Stimulated activated naive CD8-positive, alpha-beta T cell treated with anti-CD3 and anti-CD28 coated beads, Interleukin-15, Interleukin-2, amounts not matched to agents 100 ng/mL and 50 ng/mL, for 24 hours (primary cell): ENCODE results near the gene FYN.

ENCODE experiments used
- H3K27ac Mint-ChIP-seq: one replicate; pipeline ENCODE4 v1.8.0; 2021; ENCODE audit warnings: mild to moderate bottlenecking, mixed read lengths
- H3K27me3 Mint-ChIP-seq: one replicate; pipeline ENCODE4 v1.8.0; 2021; ENCODE audit warnings: mixed read lengths
- H3K36me3 Mint-ChIP-seq: one replicate; pipeline ENCODE4 v1.8.0; 2021; ENCODE audit warnings: low read depth, mixed read lengths
- H3K4me1 Mint-ChIP-seq: one replicate; pipeline ENCODE4 v1.8.0; 2021; ENCODE audit warnings: low read depth, mixed read lengths
- H3K4me3 Mint-ChIP-seq: one replicate; pipeline ENCODE4 v1.8.0; 2021; ENCODE audit warnings: mild to moderate bottlenecking, mixed read lengths
- H3K9me3 Mint-ChIP-seq: one replicate; pipeline ENCODE4 v1.8.0; 2021; ENCODE audit warnings: mixed read lengths

FYN gene

GRCh38 chr6:111870051-111870741 is 3.1 kb downstream of the FYN start:
- H3K27ac Mint-ChIP-seq = peak overlapping the region; percentile 98
- H3K4me3 Mint-ChIP-seq = peak overlapping the region; percentile 84
- no peaks in the 10 kb centered on the region for H3K27me3 Mint-ChIP-seq
- H3K9me3 Mint-ChIP-seq = no peaks in the 10 kb centered on the region
- peaks cover 73% of the 10 kb centered on the region for H3K4me1 Mint-ChIP-seq
- peaks cover 63% of the 10 kb centered on the region for H3K36me3 Mint-ChIP-seq

GRCh38 chr6:111866857-111867256 is 6.4 kb downstream of the FYN start:
- Mint-ChIP-seq H3K4me1 (peaks cover 92% of the 10 kb centered on the region), H3K4me3 (peak overlapping the region; percentile 84), H3K36me3 (peaks cover 81% of the 10 kb centered on the region), H3K27me3 (no peaks in the 10 kb centered on the region), H3K27ac (peak overlapping the region; percentile 98), H3K9me3 (no peaks in the 10 kb centered on the region)

GRCh38 chr6:111865909-111866546 is 7.2 kb downstream of the FYN start:
- Mint-ChIP-seq H3K27ac (peak overlapping the region; percentile 98), H3K27me3 (no peaks in the 10 kb centered on the region), H3K4me1 (peaks cover 98% of the 10 kb centered on the region), H3K9me3 (no peaks in the 10 kb centered on the region), H3K4me3 (peak overlapping the region; percentile 84), H3K36me3 (peaks cover 81% of the 10 kb centered on the region)

GRCh38 chr6:111865049-111865585 is 8.1 kb downstream of the FYN start:
- no peaks in the 10 kb centered on the region for H3K27me3 Mint-ChIP-seq
- H3K9me3 Mint-ChIP-seq = no peaks in the 10 kb centered on the region
- H3K4me3 Mint-ChIP-seq = peak overlapping the region; percentile 84
- peaks cover 100% of the 10 kb centered on the region for H3K4me1 Mint-ChIP-seq
- peak overlapping the region; percentile 98 for H3K27ac Mint-ChIP-seq
- peaks cover 80% of the 10 kb centered on the region for H3K36me3 Mint-ChIP-seq

GRCh38 chr6:111864138-111865048 is 8.9 kb downstream of the FYN start:
- no peaks in the 10 kb centered on the region for H3K27me3 Mint-ChIP-seq
- H3K36me3 Mint-ChIP-seq = peaks cover 80% of the 10 kb centered on the region
- H3K27ac Mint-ChIP-seq = peak overlapping the region; percentile 98
- H3K9me3 Mint-ChIP-seq = no peaks in the 10 kb centered on the region
- H3K4me1 Mint-ChIP-seq = peaks cover 100% of the 10 kb centered on the region
- peak overlapping the region; percentile 84 for H3K4me3 Mint-ChIP-seq

GRCh38 chr6:111862741-111863140 is 10.5 kb downstream of the FYN start:
- no peaks in the 10 kb centered on the region for H3K27me3 Mint-ChIP-seq
- no peaks in the 10 kb centered on the region for H3K9me3 Mint-ChIP-seq
- peaks cover 100% of the 10 kb centered on the region for H3K4me1 Mint-ChIP-seq
- H3K4me3 Mint-ChIP-seq = peak overlapping the region; percentile 84
- peak overlapping the region; percentile 98 for H3K27ac Mint-ChIP-seq
- peaks cover 70% of the 10 kb centered on the region for H3K36me3 Mint-ChIP-seq

- Mint-ChIP-seq H3K36me3 (peaks cover 66% of the 10 kb centered on the region), H3K27ac (peak overlapping the region; percentile 98), H3K4me3 (peak overlapping the region; percentile 37)
These were observed 10.9 kb downstream of the FYN start for GRCh38 chr6:111862314-111862713.

GRCh38 chr6:111861431-111861885 is 11.8 kb downstream of the FYN start:
- Mint-ChIP-seq H3K36me3 (peaks cover 65% of the 10 kb centered on the region), H3K27me3 (no peaks in the 10 kb centered on the region), H3K4me3 (peak overlapping the region; percentile 27), H3K9me3 (no peaks in the 10 kb centered on the region), H3K4me1 (peaks cover 100% of the 10 kb centered on the region), H3K27ac (peak overlapping the region; percentile 98)

More at GRCh38 chr6:111862314-111862713, 10.9 kb downstream of the FYN start:
- no peaks in the 10 kb centered on the region for H3K27me3 Mint-ChIP-seq
- H3K9me3 Mint-ChIP-seq = no peaks in the 10 kb centered on the region
- H3K4me1 Mint-ChIP-seq = peaks cover 100% of the 10 kb centered on the region

GRCh38 chr6:111858347-111858746 is 14.9 kb downstream of the FYN start:
- Mint-ChIP-seq H3K27ac (peak overlapping the region; percentile 77), H3K36me3 (peaks cover 66% of the 10 kb centered on the region), H3K9me3 (no peaks in the 10 kb centered on the region), H3K4me1 (peaks cover 97% of the 10 kb centered on the region), H3K27me3 (no peaks in the 10 kb centered on the region), H3K4me3 (peak overlapping the region; percentile 24)

GRCh38 chr6:111857674-111858337 is 15.4 kb downstream of the FYN start:
- peaks cover 70% of the 10 kb centered on the region for H3K36me3 Mint-ChIP-seq
- H3K9me3 Mint-ChIP-seq = no peaks in the 10 kb centered on the region
- H3K4me3 Mint-ChIP-seq = peak overlapping the region; percentile 24
- H3K4me1 Mint-ChIP-seq = peaks cover 97% of the 10 kb centered on the region
- H3K27me3 Mint-ChIP-seq = no peaks in the 10 kb centered on the region
- peak overlapping the region; percentile 77 for H3K27ac Mint-ChIP-seq

- Mint-ChIP-seq H3K36me3 (peaks cover 75% of the 10 kb centered on the region), H3K27me3 (no peaks in the 10 kb centered on the region), H3K4me3 (no peak overlapping the region), H3K4me1 (peaks cover 97% of the 10 kb centered on the region), H3K27ac (peak overlapping the region; percentile 5), H3K9me3 (no peaks in the 10 kb centered on the region)
These were observed 17.5 kb downstream of the FYN start for GRCh38 chr6:111855753-111856152.

GRCh38 chr6:111854683-111855082 is 18.6 kb downstream of the FYN start:
- Mint-ChIP-seq H3K27ac (peak overlapping the region; percentile 59), H3K9me3 (no peaks in the 10 kb centered on the region), H3K4me1 (peaks cover 97% of the 10 kb centered on the region), H3K4me3 (no peak overlapping the region), H3K36me3 (peaks cover 75% of the 10 kb centered on the region), H3K27me3 (no peaks in the 10 kb centered on the region)

GRCh38 chr6:111852725-111853124 is 20.5 kb downstream of the FYN start:
- Mint-ChIP-seq H3K27me3 (no peaks in the 10 kb centered on the region), H3K4me3 (peak overlapping the region; percentile 4), H3K9me3 (no peaks in the 10 kb centered on the region), H3K36me3 (peaks cover 72% of the 10 kb centered on the region), H3K27ac (peak overlapping the region; percentile 75), H3K4me1 (peaks cover 87% of the 10 kb centered on the region)

GRCh38 chr6:111850295-111850937 is 22.8 kb downstream of the FYN start:
- Mint-ChIP-seq H3K4me3 (no peak overlapping the region), H3K9me3 (no peaks in the 10 kb centered on the region), H3K36me3 (peaks cover 72% of the 10 kb centered on the region), H3K27ac (peak overlapping the region; percentile 91), H3K27me3 (no peaks in the 10 kb centered on the region), H3K4me1 (peaks cover 65% of the 10 kb centered on the region)
